Keratinocyte (primary cell): ENCODE results near the gene FGGY. TPM values are rescaled to one million over a fixed set of nuclear protein-coding genes. Genes with fewer than 3 reads are reported as not detected.

ENCODE experiments used
- DNase-seq: peaks from one replicate; pipeline ENCODE4 v3.0.0-alpha.2; 2011; ENCODE audit warnings: low read depth, missing footprints, low spot score
- FAIRE-seq: peaks from 2 replicates; lab custom pipeline; 2011; peaks lifted over from hg19 to GRCh38; lab: Jason Lieb, UNC
- H2AFZ ChIP-seq: 2 replicates; pipeline ENCODE4 v1.6.0; 2012; ENCODE audit warnings: low read length, control low read depth, inconsistent platforms; ENCODE audit not compliant: control insufficient read depth
- H3K27ac ChIP-seq: 2 replicates; pipeline ENCODE4 v1.5.1; 2011; ENCODE audit warnings: low read length; ENCODE audit not compliant: control insufficient read depth, insufficient read depth
- H3K27me3 ChIP-seq: 3 replicates; pipeline ENCODE4 v1.6.0; 2011; ENCODE audit warnings: low read length; ENCODE audit not compliant: control insufficient read depth, insufficient read depth; ENCODE audit errors: extremely low read depth
- H3K36me3 ChIP-seq, 2 experiments: 2 replicates in 1 of 2; 3 replicates in 1 of 2; pipeline ENCODE4 v1.5.1; 2011; ENCODE audit warnings: low read length in 2 of 2, mild to moderate bottlenecking in 1 of 2; ENCODE audit not compliant: control insufficient read depth in 2 of 2, insufficient read depth in 2 of 2; ENCODE audit errors: extremely low read depth in 1 of 2
- H3K4me1 ChIP-seq: 3 replicates; pipeline ENCODE4 v1.5.1; 2011; ENCODE audit warnings: low read length; ENCODE audit not compliant: control insufficient read depth, insufficient read depth; ENCODE audit errors: extremely low read depth
- H3K4me2 ChIP-seq: 3 replicates; pipeline ENCODE4 v1.6.0; 2011; ENCODE audit warnings: low read depth, low read length; ENCODE audit not compliant: control insufficient read depth, insufficient read depth; ENCODE audit errors: extremely low read depth
- H3K4me3 ChIP-seq, 3 experiments: fragments of 200-600 bp in 1 of 3; sonication (generic) in 1 of 3; 2 replicates in 2 of 3; 3 replicates in 1 of 3; pipeline ENCODE4 v1.5.1; 2011 to 2016; ENCODE audit warnings: low read length in 3 of 3, mild to moderate bottlenecking in 3 of 3, control low read depth in 2 of 3, inconsistent platforms in 1 of 3, low read depth in 1 of 3, mixed read lengths in 1 of 3, mixed run types in 1 of 3, moderate library complexity in 1 of 3; ENCODE audit not compliant: control insufficient read depth in 2 of 3, insufficient read depth in 2 of 3; ENCODE audit errors: extremely low read depth in 1 of 3
- H3K79me2 ChIP-seq: 2 replicates; pipeline ENCODE4 v1.6.0; 2012; ENCODE audit warnings: low read length; ENCODE audit not compliant: control insufficient read depth, insufficient read depth
- H3K9ac ChIP-seq: 3 replicates; pipeline ENCODE4 v1.6.0; 2011; ENCODE audit warnings: low read length; ENCODE audit not compliant: control insufficient read depth, insufficient read depth; ENCODE audit errors: extremely low read depth
- H3K9me1 ChIP-seq: 3 replicates; pipeline ENCODE4 v1.6.0; 2011; ENCODE audit warnings: low read length; ENCODE audit not compliant: control insufficient read depth, insufficient read depth; ENCODE audit errors: extremely low read depth
- H3K9me3 ChIP-seq: 2 replicates; pipeline ENCODE4 v1.5.1; 2012; ENCODE audit warnings: low read depth, low read length; ENCODE audit not compliant: control insufficient read depth
- H4K20me1 ChIP-seq: 3 replicates; pipeline ENCODE4 v1.6.0; 2011; ENCODE audit warnings: low read length; ENCODE audit not compliant: control insufficient read depth, insufficient read depth; ENCODE audit errors: extremely low read depth
- CTCF ChIP-seq, 3 experiments: IDR thresholded peaks in 1 of 3; conservative IDR thresholded peaks in 1 of 3; optimal IDR thresholded peaks in 1 of 3; 2 replicates in 2 of 3; 3 replicates in 1 of 3; pipeline versions ENCODE3 to v1.5.1; 2011; ENCODE audit warnings: low read length in 3 of 3, mild to moderate bottlenecking in 3 of 3, moderate library complexity in 2 of 3, control low read depth in 1 of 3, inconsistent platforms in 1 of 3; ENCODE audit not compliant: insufficient read depth in 2 of 3; ENCODE audit errors: extremely low read depth in 1 of 3
- EZH2 ChIP-seq: IDR thresholded peaks from one replicate; pipeline ENCODE4 v1.6.1; 2012; ENCODE audit warnings: inconsistent platforms, mild to moderate bottlenecking, low read length, moderate library complexity
- dilution Hi-C: fragments of 300-500 bp; cut with MboI; formaldehyde crosslinking; loops from one replicate; pipeline ENCODE4 v1.7.0; 2020; ENCODE audit warnings: low sequenced_read_pairs; ENCODE audit not compliant: extremely low pct_ligation_motif_present
- polyA plus RNA-seq, 5 experiments: library from polyadenylated mRNA; depleted of rRNA in 3 of 5; stranded (reverse) in 3 of 5; stranded (forward) in 1 of 5; unstranded in 1 of 5; fragments of >200 nt; gene quantifications; 1 replicate in 1 of 5; 2 replicates in 3 of 5; 3 replicates in 1 of 5; pipeline versions ENCODE4 v1.2.1 to v1.2.3, GENCODE V29; 2011 to 2012; ENCODE audit warnings: missing spikeins in 2 of 5, low read depth in 1 of 5, low replicate concordance in 1 of 5

The FGGY gene
- polyA plus RNA-seq, 1 donor (not counting 4 experiments of a cell fraction or from before 2014, with no cell fraction given), result 16.6 TPM

DNA sequence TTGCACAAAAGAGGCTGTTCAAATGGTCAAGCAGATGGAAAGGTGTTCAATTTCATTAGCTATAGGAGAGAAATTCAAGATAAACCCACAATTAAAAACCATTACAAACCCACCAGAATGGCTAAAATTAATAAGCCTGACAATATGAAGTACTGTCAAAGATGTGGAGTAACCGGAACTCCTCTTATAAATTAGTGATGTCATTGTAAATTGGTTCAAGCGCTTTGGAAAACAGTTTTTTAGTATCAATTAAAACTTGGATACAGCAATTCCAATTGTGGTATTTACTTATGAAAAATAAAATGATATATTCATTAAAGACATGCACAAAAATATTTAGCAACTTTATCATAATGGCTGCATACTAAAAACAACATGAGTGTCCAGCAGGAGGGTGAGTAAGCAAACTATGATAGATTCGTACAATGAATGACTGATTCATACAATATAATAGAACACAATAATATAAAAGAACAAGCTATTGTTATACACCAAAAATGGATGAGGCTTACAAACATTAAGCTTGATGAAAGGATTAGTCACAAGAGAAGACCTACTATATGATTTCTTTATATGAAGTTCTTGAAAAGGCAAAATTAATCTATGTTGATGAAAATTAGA lies 38.4 kb upstream of the FGGY start:
- Histone ChIP-seq H3K27ac (no peak overlapping the region), H4K20me1 (no peaks in the 10 kb centered on the region), H3K4me3 (no peak overlapping the region), H3K9ac (no peak overlapping the region), H3K4me2 (no peak overlapping the region), H3K4me1 (no peaks in the 10 kb centered on the region), H3K27me3 (no peaks in the 10 kb centered on the region), H3K36me3 (no peaks in the 10 kb centered on the region), H3K79me2 (no peaks in the 10 kb centered on the region), H2AFZ (no peak overlapping the region), H3K9me1 (no peaks in the 10 kb centered on the region), H3K9me3 (no peaks in the 10 kb centered on the region)
- dilution Hi-C loops, result no loop called here
- FAIRE-seq (no peak), DNase-seq (no peak)
- TF ChIP-seq CTCF (optimal IDR thresholded peaks at IDR 0.05 in 1 of 3, IDR thresholded peaks at IDR 0.05 in 1 of 3, conservative IDR thresholded peaks at IDR 0.05 in 1 of 3; ENCODE audit: extremely low read depth in 1 of 3, insufficient read depth in 2 of 3, low read length in 3 of 3) (no peak), EZH2 (no peak)

- H3K27me3 ChIP-seq, result no peaks in the 10 kb centered on the region
- FAIRE-seq, result no peak
Measured at GRCh38 chr1:59261537-59261936, 35.4 kb upstream of the FGGY start.

More at GRCh38 chr1:59261537-59261936, 35.4 kb upstream of the FGGY start:
- Histone ChIP-seq H4K20me1 (no peaks in the 10 kb centered on the region), H3K4me3 (no peak overlapping the region), H3K36me3 (no peaks in the 10 kb centered on the region), H2AFZ (no peak overlapping the region), H3K4me1 (no peaks in the 10 kb centered on the region), H3K79me2 (no peaks in the 10 kb centered on the region), H3K4me2 (no peak overlapping the region), H3K9me3 (no peaks in the 10 kb centered on the region), H3K9ac (no peak overlapping the region), H3K27ac (no peak overlapping the region), H3K9me1 (no peaks in the 10 kb centered on the region)
- dilution Hi-C loops, result no loop called here
- DNase-seq, result no peak
- TF ChIP-seq EZH2, result no peak
- no peak for TF ChIP-seq CTCF (optimal IDR thresholded peaks at IDR 0.05 in 1 of 3, IDR thresholded peaks at IDR 0.05 in 1 of 3, conservative IDR thresholded peaks at IDR 0.05 in 1 of 3; ENCODE audit: extremely low read depth in 1 of 3, insufficient read depth in 2 of 3, low read length in 3 of 3)
